Peyer's patch (tissue), 4 donors: Measurements from ENCODE around the gene TIAM1.
"Not testable (repeated sequence)": the region's sequence is repeated elsewhere in the genome, so short reads cannot be mapped to it uniquely, and the experiment has no call there.

Source experiments
- CTCF ChIP-seq, 6 experiments: fragments of 450-650 bp in 4 of 6; fragments of 200-600 bp in 2 of 6; sonication (generic) in 1 of 6; IDR thresholded peaks; one replicate each; pipeline ENCODE4 v1.5.1; 2017 to 2019; ENCODE audit warnings: antibody characterized with exemption in 6 of 6, mild to moderate bottlenecking in 3 of 6, moderate library complexity in 1 of 6
- POLR2A ChIP-seq, 2 donors: fragments of 450-650 bp; IDR thresholded peaks; one replicate each; pipeline ENCODE4 v1.5.1; 2017; ENCODE audit warnings: antibody characterized with exemption in 2 of 2, mild to moderate bottlenecking in 2 of 2, moderate library complexity in 2 of 2

GRCh38 chr21:31228723-31229122 is 115.3 kb downstream of the TIAM1 start:
- not testable (repeated sequence) for TF ChIP-seq CTCF, POLR2A (IDR thresholded peaks at IDR 0.05)
